Fibroblast of peridontal ligament (primary cell): Measurements from ENCODE around the gene PNMA8A.
A peak's percentile ranks its signal among the peaks of the same experiment; 100 is the strongest.

ENCODE experiments used
- DNase-seq: peaks from one replicate; pipeline ENCODE4 v3.0.0-alpha.2; 2010; ENCODE audit errors: extremely low read depth

PNMA8A gene

GRCh38 chr19:46491975-46492682 is 20.8 kb upstream of the PNMA8A start:
- DNase-seq, result no peak

- no peak for DNase-seq
Observed at GRCh38 chr19:46490774-46491173, 19.4 kb upstream of the PNMA8A start.

- DNase-seq, result peak; percentile 50
Observed at GRCh38 chr19:46489445-46490272, 18.3 kb upstream of the PNMA8A start.

GRCh38 chr19:46488551-46488950 is 17.2 kb upstream of the PNMA8A start:
- DNase-seq, result no peak

GRCh38 chr19:46487802-46488445 is 16.6 kb upstream of the PNMA8A start:
- peak; percentile 69 for DNase-seq

GRCh38 chr19:46487178-46487801 is 15.9 kb upstream of the PNMA8A start:
- no peak for DNase-seq

GRCh38 chr19:46486358-46486757 is 15.0 kb upstream of the PNMA8A start:
- DNase-seq, result no peak

GRCh38 chr19:46484656-46485055 is 13.3 kb upstream of the PNMA8A start:
- DNase-seq, result no peak

GRCh38 chr19:46482631-46483030 is 11.3 kb upstream of the PNMA8A start:
- DNase-seq, result no peak

- peak; percentile 71 for DNase-seq
Observed at GRCh38 chr19:46481947-46482346, 10.6 kb upstream of the PNMA8A start.

GRCh38 chr19:46481223-46481848 is 10.0 kb upstream of the PNMA8A start:
- DNase-seq, result peak; percentile 53

- peak; percentile 80 for DNase-seq
Observed at GRCh38 chr19:46480415-46480814, 9.1 kb upstream of the PNMA8A start.

- DNase-seq, result peak; percentile 77
Observed at GRCh38 chr19:46478356-46478986, 7.1 kb upstream of the PNMA8A start.

GRCh38 chr19:46475986-46476385 is 4.6 kb upstream of the PNMA8A start:
- no peak for DNase-seq

- no peak for DNase-seq
Observed at GRCh38 chr19:46474211-46474610, 2.8 kb upstream of the PNMA8A start.

GRCh38 chr19:46472592-46472991 is 1.2 kb upstream of the PNMA8A start:
- DNase-seq, result no peak

GRCh38 chr19:46471811-46472543 is 614 bp upstream of the PNMA8A start:
- DNase-seq, result no peak

- no peak for DNase-seq
Observed at GRCh38 chr19:46470376-46470775, 987 bp downstream of the PNMA8A start.

GRCh38 chr19:46469541-46470185 is 1.7 kb downstream of the PNMA8A start:
- DNase-seq, result no peak
